WTC11 (cell line): Measurements from ENCODE around the gene RASSF1.

Source experiments
- ATF3 ChIP-seq: sonication (generic); formaldehyde crosslinking; conservative IDR thresholded peaks from 2 replicates; pipeline ENCODE4 v1.8.1; 2022; ENCODE audit warnings: mild to moderate bottlenecking, missing genetic modification reagents
- CREM ChIP-seq: sonication (generic); formaldehyde crosslinking; IDR thresholded peaks from 2 replicates; pipeline ENCODE4 v1.8.1; 2022; ENCODE audit warnings: mild to moderate bottlenecking, missing genetic modification reagents, moderate library complexity
- CTCF ChIP-seq: fragments of 200-600 bp; IDR thresholded peaks from 2 replicates; pipeline ENCODE4 v1.8.0; 2022; ENCODE audit warnings: antibody characterized with exemption
- MAX ChIP-seq: sonication (generic); formaldehyde crosslinking; IDR thresholded peaks from 2 replicates; pipeline ENCODE4 v1.8.0; 2022; ENCODE audit warnings: mild to moderate bottlenecking, missing genetic modification reagents
- ZBTB43 ChIP-seq: sonication (generic); formaldehyde crosslinking; IDR thresholded peaks from 2 replicates; pipeline ENCODE4 v1.8.1; 2023; ENCODE audit warnings: mild to moderate bottlenecking, missing genetic modification reagents

GRCh38 chr3:50325113-50325480 lies 15.5 kb downstream of the RASSF1 start:
- no peak for TF ChIP-seq MAX (CRISPR knock-in tag)
- no peak for TF ChIP-seq CTCF
- TF ChIP-seq CREM (CRISPR knock-in tag), result no peak
- no peak for TF ChIP-seq ZBTB43
- TF ChIP-seq ATF3 (CRISPR knock-in tag), result no peak
